ENCODE results near the gene EPHX1.

DNA sequence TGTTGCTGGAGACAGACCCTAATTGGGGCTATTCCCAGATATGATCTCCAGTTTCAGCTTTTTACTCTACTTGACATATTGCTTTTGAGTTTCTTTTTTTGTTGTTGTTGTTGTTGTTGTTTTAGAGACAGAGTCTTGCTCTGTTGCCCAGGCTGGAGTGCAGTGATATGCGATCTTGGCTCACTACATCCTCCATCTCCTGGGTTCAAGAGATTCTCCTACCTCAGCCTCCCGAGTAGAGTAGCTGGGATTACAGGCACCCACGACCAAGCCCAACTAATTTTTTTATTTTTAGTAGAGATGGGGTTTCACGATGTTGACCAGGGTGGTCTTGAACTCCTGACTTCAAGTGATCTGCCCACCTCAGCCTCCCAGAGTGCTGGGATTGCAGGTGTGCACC lies 33.6 kb upstream of the EPHX1 start:
- no peak for TF ChIP-seq EZH2phosphoT487 (IDR thresholded peaks at IDR 0.05; ENCODE audit: borderline replicate concordance, low read length)
- TF ChIP-seq, protein P1, sequence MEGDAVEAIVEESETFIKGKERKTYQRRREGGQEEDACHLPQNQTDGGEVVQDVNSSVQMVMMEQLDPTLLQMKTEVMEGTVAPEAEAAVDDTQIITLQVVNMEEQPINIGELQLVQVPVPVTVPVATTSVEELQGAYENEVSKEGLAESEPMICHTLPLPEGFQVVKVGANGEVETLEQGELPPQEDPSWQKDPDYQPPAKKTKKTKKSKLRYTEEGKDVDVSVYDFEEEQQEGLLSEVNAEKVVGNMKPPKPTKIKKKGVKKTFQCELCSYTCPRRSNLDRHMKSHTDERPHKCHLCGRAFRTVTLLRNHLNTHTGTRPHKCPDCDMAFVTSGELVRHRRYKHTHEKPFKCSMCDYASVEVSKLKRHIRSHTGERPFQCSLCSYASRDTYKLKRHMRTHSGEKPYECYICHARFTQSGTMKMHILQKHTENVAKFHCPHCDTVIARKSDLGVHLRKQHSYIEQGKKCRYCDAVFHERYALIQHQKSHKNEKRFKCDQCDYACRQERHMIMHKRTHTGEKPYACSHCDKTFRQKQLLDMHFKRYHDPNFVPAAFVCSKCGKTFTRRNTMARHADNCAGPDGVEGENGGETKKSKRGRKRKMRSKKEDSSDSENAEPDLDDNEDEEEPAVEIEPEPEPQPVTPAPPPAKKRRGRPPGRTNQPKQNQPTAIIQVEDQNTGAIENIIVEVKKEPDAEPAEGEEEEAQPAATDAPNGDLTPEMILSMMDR (conservative IDR thresholded peaks at IDR 0.05; ENCODE audit: low read depth, low read length): no peak
